Neural crest cell (in vitro differentiated cells): ENCODE measurements around the gene ICOSLG. TPM values are rescaled to one million over a fixed set of nuclear protein-coding genes. Genes with fewer than 3 reads are reported as not detected.
"Not testable (repeated sequence)": the region's sequence is repeated elsewhere in the genome, so short reads cannot be mapped to it uniquely, and the experiment has no call there.

ENCODE experiments used
- DNase-seq: peaks from one replicate; pipeline ENCODE4 v3.0.0; 2021; ENCODE audit warnings: low read depth, mixed read lengths, low spot score
- H3K27ac Mint-ChIP-seq: one replicate; pipeline ENCODE4 v1.8.0; 2021; ENCODE audit warnings: mild to moderate bottlenecking, mixed read lengths; ENCODE audit not compliant: unreplicated experiment
- H3K27me3 Mint-ChIP-seq: 2 replicates; pipeline ENCODE4 v1.8.0; 2021; ENCODE audit warnings: low read depth, mild to moderate bottlenecking, mixed read lengths
- H3K36me3 Mint-ChIP-seq: 2 replicates; pipeline ENCODE4 v1.8.0; 2021; ENCODE audit warnings: low read depth, mild to moderate bottlenecking, mixed read lengths
- H3K4me1 Mint-ChIP-seq: 2 replicates; pipeline ENCODE4 v1.8.0; 2021; ENCODE audit warnings: mixed read lengths
- H3K4me3 Mint-ChIP-seq: one replicate; pipeline ENCODE4 v1.8.0; 2021; ENCODE audit warnings: mild to moderate bottlenecking, mixed read lengths
- H3K9me3 Mint-ChIP-seq: 2 replicates; pipeline ENCODE4 v1.8.0; 2021; ENCODE audit warnings: mixed read lengths
- total RNA-seq: library from RNA; stranded (reverse); gene quantifications from 2 replicates; pipeline ENCODE4 v1.2.1, GENCODE V29; 2021
- TF ChIP-seq, protein P1 (sequence below): fragments of 200-600 bp; sonication (generic); conservative IDR thresholded peaks from 2 replicates; pipeline ENCODE4 v1.5.0; 2021; ENCODE audit warnings: antibody characterized with exemption, mild to moderate bottlenecking

Gene ICOSLG
- total RNA-seq, 1 donor from 2014 or later: 0.07 TPM

DNA sequence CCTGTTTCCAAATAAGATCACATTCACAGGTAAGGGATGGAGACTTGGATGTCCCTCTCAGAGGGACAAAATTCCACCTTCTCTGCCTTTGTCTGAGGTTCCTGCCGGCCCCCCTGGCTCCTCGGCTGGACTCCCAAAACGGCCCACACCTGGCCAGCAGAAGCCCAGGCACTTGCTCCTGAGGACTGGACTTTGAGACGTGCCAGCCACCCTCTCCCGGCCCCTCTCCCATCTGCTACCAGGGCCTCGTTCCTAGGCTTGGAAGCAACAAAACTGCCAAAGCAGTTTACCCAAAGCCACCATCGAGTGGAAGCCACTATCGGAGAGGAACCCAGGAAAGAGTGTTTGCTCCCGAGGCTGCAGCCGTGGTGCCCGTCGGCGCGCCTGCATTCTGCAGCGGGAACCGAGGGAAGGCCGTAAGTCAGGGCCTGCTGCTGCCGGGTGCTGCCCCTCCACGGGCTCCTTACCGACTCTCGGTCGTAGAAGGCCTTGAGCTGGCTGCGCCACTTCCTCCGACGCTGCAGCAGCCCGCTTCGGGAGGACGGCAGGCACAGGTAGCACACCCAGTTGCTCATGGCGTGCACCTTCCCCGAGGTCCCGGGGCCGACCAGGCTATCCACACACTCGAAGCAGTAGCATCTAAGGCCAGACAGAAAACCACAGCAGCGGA is 17.4 kb upstream of the ICOSLG start:
- H3K27me3 Mint-ChIP-seq: no peaks in the 10 kb centered on the region
- TF ChIP-seq, protein P1, sequence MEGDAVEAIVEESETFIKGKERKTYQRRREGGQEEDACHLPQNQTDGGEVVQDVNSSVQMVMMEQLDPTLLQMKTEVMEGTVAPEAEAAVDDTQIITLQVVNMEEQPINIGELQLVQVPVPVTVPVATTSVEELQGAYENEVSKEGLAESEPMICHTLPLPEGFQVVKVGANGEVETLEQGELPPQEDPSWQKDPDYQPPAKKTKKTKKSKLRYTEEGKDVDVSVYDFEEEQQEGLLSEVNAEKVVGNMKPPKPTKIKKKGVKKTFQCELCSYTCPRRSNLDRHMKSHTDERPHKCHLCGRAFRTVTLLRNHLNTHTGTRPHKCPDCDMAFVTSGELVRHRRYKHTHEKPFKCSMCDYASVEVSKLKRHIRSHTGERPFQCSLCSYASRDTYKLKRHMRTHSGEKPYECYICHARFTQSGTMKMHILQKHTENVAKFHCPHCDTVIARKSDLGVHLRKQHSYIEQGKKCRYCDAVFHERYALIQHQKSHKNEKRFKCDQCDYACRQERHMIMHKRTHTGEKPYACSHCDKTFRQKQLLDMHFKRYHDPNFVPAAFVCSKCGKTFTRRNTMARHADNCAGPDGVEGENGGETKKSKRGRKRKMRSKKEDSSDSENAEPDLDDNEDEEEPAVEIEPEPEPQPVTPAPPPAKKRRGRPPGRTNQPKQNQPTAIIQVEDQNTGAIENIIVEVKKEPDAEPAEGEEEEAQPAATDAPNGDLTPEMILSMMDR: no peak

DNA sequence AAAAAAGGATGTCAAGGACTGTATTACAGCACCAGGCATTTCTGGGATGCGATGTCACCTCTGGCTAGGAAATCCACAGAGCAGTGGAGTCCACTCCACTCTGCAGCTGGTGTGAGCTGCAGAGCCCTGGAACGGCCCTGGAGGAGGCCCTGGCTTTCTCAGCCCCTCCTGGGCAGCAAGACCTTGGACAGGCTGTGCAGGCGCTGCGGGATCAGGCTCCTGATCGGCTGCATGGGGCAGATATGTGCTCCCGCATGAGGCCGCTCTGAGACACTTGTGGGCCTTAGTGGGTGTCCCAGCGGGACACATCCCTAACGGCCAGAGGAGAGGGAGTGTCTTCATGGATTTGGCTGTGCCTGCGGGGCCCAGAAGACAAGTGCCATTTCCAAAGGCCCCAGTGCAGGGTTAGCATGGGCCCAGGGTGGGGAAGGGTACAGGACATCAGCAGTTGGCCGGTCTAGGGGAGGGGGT is 14.8 kb upstream of the ICOSLG start:
- DNase-seq: no peak
- Mint-ChIP-seq H3K27me3 (no peaks in the 10 kb centered on the region), H3K4me3 (no peak overlapping the region), H3K27ac (no peak overlapping the region), H3K36me3 (no peaks in the 10 kb centered on the region), H3K4me1 (no peaks in the 10 kb centered on the region), H3K9me3 (no peaks in the 10 kb centered on the region)
- TF ChIP-seq, protein P1: no peak

More for the DNA sequence above, 17.4 kb upstream of the ICOSLG start:
- H3K4me3 Mint-ChIP-seq: no peak overlapping the region
- no peaks in the 10 kb centered on the region for H3K9me3 Mint-ChIP-seq
- H3K4me1 Mint-ChIP-seq: no peaks in the 10 kb centered on the region
- H3K36me3 Mint-ChIP-seq: no peaks in the 10 kb centered on the region
- no peak for DNase-seq
- H3K27ac Mint-ChIP-seq: no peak overlapping the region

DNA sequence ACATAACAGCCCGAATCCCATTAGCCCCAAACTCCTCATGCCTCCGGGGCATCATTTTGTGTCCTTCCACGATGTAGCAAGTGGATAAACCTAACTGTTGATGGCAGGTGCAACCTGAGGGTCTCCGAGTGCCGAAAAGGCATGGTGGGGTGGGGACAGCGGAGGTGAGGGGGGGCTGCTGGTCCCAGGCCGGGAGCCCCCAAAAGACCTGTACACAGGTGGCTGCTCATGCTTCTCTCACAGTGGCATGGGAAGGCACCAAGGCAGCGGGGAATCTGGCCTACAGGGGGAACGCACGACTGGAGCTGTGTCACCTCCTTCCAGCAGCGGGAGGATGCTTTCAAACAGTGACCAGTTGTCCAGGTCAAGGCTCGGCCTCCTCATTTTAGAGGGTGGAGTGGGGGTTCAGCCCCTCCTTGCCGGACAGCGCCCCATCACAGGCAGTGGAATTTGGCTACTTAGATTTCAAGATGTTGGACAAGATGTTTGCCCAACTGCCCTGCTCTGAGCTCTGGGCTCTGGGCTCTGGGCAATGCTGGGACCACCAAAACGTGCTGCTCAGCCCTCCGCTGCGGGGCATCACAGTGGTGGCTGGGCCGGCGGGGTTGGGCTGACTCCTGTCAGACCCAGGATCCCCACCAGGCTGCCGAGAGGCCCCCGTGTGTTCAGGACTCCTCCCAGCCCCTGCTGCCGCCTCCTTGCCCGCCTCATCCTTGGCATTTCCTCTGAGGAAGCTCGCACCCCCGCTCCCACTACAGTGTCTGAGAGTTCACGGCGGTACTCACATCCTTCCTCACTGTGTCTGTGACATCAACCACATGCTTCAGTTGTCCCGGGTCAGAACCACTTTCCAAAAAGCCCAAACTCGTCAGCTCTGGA is 13.3 kb upstream of the ICOSLG start:
- H3K9me3 Mint-ChIP-seq: no peaks in the 10 kb centered on the region
- H3K27ac Mint-ChIP-seq: peak overlapping the region; percentile 43
- H3K4me1 Mint-ChIP-seq: no peaks in the 10 kb centered on the region
- H3K4me3 Mint-ChIP-seq: no peak overlapping the region
- H3K27me3 Mint-ChIP-seq: no peaks in the 10 kb centered on the region
- no peaks in the 10 kb centered on the region for H3K36me3 Mint-ChIP-seq
- DNase-seq: no peak
- TF ChIP-seq, protein P1: no peak

DNA sequence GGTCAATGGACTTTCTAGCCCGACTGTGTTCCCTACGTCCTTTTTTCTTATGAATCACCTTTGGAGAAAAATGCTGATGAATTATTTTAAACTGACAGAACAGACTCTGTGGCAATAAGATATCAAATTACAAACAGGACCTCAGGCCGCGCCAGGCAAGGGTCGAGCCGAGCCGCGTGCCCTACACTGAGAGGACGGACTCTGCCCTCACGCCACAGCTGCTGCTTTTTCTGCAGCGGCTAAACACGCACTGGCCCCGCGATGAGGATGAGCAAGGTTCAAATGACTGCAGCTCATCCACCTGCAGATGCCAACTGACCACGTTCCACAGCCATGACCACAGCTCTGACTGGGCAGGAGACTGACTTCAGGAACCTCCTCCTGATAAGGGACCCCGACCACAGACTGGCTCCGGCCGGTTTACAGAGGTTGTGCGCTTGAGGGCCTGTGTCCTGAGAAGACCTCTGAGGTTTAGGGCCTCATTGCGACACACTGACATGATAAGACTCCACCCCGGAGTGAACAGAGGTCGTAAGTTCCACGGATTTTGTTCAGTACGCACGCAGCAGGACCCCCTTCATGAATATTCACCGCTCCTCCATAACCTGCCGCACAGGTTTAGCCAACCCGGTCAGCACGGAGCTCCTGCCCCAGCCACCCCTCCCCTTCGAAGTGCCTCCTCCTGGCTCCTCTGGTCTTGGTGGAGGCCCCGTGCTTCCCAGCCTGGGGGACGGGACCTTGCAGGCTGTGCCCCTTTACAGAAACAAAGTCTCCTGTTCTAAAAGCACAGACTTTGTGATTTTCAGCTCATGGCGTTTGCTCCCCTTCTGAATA is 8.7 kb upstream of the ICOSLG start:
- H3K27me3 Mint-ChIP-seq, H3K4me1 Mint-ChIP-seq, H3K9me3 Mint-ChIP-seq, DNase-seq, H3K4me3 Mint-ChIP-seq, H3K36me3 Mint-ChIP-seq, H3K27ac Mint-ChIP-seq: not testable (repeated sequence)

DNA sequence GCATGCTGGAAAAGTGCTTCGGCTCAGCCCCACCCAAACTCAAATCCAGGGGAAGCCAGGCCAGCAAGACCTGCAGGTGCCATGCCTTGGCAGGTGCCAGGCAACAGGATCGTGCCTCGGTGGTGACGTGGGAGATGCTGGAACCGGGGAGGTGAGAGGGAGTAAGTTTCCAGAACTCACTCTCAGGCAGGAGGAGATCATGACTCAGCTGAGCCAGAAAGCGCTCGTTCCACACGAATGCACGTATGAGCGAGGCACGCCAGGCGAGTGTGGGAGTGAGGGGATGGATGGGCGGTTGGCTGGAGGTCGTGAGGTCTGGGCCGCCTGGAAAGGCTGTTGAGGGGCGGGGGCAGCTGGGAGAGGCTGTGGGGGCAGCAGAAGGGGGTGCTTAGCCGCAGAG is 7.2 kb upstream of the ICOSLG start:
- not testable (repeated sequence) for H3K4me3 Mint-ChIP-seq, H3K27me3 Mint-ChIP-seq, H3K9me3 Mint-ChIP-seq, H3K36me3 Mint-ChIP-seq, DNase-seq, H3K4me1 Mint-ChIP-seq, H3K27ac Mint-ChIP-seq

DNA sequence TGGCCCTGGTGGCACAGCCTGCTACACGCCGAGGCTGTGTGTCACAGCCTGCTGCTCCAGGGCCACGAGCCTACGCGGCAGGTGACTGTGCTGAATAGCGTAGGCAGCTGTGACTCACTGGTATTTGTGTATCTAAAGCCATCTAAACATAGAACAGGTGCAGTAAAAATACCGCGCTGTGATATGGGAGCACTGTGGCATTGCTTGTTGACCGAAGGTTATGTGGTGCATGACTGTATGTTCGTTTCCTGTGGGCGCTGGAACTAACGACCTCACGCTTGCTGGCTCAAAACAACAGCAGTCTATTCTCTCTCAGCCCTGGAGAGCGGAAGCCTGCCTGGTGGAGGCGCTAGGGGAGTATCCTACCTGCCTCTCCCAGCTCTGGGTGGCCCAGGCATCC is 3.2 kb upstream of the ICOSLG start:
- H3K36me3 Mint-ChIP-seq, H3K9me3 Mint-ChIP-seq, H3K27ac Mint-ChIP-seq, DNase-seq, H3K4me1 Mint-ChIP-seq, H3K27me3 Mint-ChIP-seq, H3K4me3 Mint-ChIP-seq: not testable (repeated sequence)

DNA sequence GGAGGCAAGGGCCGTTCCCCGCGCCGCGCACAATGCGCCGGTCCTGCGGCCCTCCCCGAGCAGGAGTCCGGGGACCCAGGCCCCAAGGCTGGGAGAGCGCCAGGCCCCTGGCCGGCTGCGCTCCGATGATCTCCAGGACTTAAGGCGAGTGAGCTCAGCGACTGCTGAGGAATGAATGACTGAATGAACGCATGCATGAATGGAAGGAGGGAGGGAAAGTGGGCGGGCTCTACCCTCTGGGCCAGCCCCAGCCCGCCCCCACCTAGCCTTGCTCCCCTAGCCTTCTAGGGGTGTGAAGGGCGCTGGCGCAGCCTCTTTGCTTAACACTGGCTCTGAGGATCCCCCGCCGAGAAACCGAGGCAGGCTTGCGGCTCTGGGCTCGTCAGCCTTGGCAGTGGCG is 538 bp upstream of the ICOSLG start:
- not testable (repeated sequence) for H3K27ac Mint-ChIP-seq, H3K36me3 Mint-ChIP-seq, DNase-seq, H3K27me3 Mint-ChIP-seq, H3K4me3 Mint-ChIP-seq, H3K4me1 Mint-ChIP-seq, H3K9me3 Mint-ChIP-seq

DNA sequence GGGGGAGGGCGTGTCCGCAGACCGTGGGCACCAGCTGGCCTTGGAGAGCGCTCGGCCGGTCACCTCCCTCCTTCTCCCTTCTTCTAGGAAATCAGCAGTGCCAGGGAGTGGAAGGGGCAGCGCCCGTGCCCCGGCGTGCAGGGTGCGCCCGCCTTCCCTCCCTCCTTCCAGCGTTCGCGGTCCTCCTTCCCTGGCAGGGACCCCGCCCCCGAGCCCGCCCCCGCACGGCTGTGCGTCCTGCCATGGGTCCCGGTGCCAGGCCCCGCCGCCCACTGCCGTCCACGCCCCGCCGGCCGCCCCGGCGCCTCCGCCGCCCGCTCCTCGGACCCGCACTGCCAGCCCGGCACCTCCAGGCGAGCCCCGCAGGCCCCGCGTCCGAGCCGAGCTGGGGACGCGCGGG is 390 bp downstream of the ICOSLG start:
- H3K9me3 Mint-ChIP-seq, H3K36me3 Mint-ChIP-seq, H3K27ac Mint-ChIP-seq, H3K4me3 Mint-ChIP-seq, H3K27me3 Mint-ChIP-seq, H3K4me1 Mint-ChIP-seq, DNase-seq: not testable (repeated sequence)

DNA sequence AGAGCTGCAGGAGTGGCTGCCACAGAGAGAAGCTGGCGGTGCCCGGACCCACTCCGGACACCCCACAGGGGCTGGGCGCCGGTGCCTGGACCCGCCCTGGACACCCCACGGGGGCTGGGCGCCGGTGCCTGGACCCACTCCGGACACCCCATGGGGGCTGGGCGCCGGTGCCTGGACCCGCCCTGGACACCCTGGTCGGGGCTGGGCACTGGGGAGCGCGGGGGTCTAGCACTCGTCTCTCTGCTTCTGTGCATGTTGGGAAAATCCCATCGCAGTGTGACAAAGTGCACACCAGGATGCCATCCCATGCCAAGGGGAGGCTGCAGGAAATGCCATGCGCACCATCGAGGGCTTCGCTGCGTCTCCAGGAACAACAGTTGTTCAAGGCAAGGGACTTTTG is 11.2 kb downstream of the ICOSLG start:
- H3K27me3 Mint-ChIP-seq, DNase-seq, H3K9me3 Mint-ChIP-seq, H3K36me3 Mint-ChIP-seq, H3K4me3 Mint-ChIP-seq, H3K4me1 Mint-ChIP-seq, H3K27ac Mint-ChIP-seq: not testable (repeated sequence)

DNA sequence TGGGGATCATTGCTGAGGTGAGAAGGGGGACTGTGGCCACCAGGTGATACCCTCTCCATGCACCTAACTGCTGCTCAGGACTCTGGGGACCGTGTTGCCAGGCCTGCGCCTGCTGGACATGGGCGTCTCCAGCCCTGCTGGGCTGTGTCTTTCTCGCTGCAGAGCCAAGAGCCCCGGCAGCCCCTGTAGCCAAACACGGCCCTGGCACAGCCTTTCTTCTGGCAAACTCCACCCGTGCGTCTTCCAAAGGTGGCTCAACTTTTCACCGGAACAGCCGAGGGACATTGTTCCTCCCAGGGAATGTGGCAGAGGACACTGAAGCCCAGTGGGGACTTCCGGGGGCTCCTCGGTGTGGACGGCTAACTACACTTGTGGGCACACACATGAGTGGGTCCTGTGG is 12.6 kb downstream of the ICOSLG start:
- H3K27me3 Mint-ChIP-seq, H3K36me3 Mint-ChIP-seq, H3K27ac Mint-ChIP-seq, H3K4me3 Mint-ChIP-seq, H3K9me3 Mint-ChIP-seq, H3K4me1 Mint-ChIP-seq, DNase-seq: not testable (repeated sequence)
